IPS DF 19.7 (cell line): ENCODE results near the gene FXYD6.

ENCODE experiments used
- DNase-seq: peaks from one replicate; pipeline ENCODE4 v3.0.0-alpha.2; 2013; ENCODE audit warnings: low read depth, low spot score

FXYD6 gene

GRCh38 chr11:117849781-117850414 lies 26.6 kb downstream of the FXYD6 start:
- no peak for DNase-seq

- DNase-seq = no peak
Observed at GRCh38 chr11:117843666-117844484, 32.6 kb downstream of the FXYD6 start.

- DNase-seq = no peak
Observed at GRCh38 chr11:117842131-117842941, 34.1 kb downstream of the FXYD6 start.

GRCh38 chr11:117841551-117842031 lies 34.9 kb downstream of the FXYD6 start:
- DNase-seq = no peak

- no peak for DNase-seq
Observed at GRCh38 chr11:117840881-117841550, 35.4 kb downstream of the FXYD6 start.

GRCh38 chr11:117839936-117840813 lies 36.3 kb downstream of the FXYD6 start:
- DNase-seq = no peak

GRCh38 chr11:117839380-117839881 lies 37.0 kb downstream of the FXYD6 start:
- DNase-seq = no peak

- no peak for DNase-seq
Observed at GRCh38 chr11:117838901-117839300, 37.6 kb downstream of the FXYD6 start.

- DNase-seq = no peak
Observed at GRCh38 chr11:117837791-117838190, 38.7 kb downstream of the FXYD6 start.

- DNase-seq = no peak
Observed at GRCh38 chr11:117837070-117837776, 39.2 kb downstream of the FXYD6 start.

- no peak for DNase-seq
Observed at GRCh38 chr11:117836077-117836960, 40.1 kb downstream of the FXYD6 start.

GRCh38 chr11:117835576-117835975 lies 40.9 kb downstream of the FXYD6 start:
- DNase-seq = no peak

- no peak for DNase-seq
Observed at GRCh38 chr11:117834838-117835443, 41.5 kb downstream of the FXYD6 start.

GRCh38 chr11:117834068-117834810 lies 42.2 kb downstream of the FXYD6 start:
- DNase-seq = no peak

- DNase-seq = no peak
Observed at GRCh38 chr11:117833401-117833891, 43.0 kb downstream of the FXYD6 start.

GRCh38 chr11:117832511-117832910 lies 43.9 kb downstream of the FXYD6 start:
- DNase-seq = no peak

GRCh38 chr11:117831661-117832415 lies 44.6 kb downstream of the FXYD6 start:
- no peak for DNase-seq
